Measurements from ENCODE around the gene KLF3. TPM values are rescaled to one million over a fixed set of nuclear protein-coding genes. Genes with fewer than 3 reads are reported as not detected.

KLF3 gene
- total and polyA plus RNA-seq, 2 of the 8 experiments (the other 6 are each of a cell fraction or from before 2014, with no cell fraction given): 8.0 to 14.9 TPM

GRCh38 chr4:38686682-38687081, 22.7 kb downstream of the KLF3 start:
- no peak overlapping the region for H4K5ac ChIP-seq (ENCODE audit: insufficient read length, low read depth, low read length)
- 85% methylated on average over 3 of the region's 3 CpGs; no CpG with 5 or more reads in 1 of the 2 experiments for WGBS, 2 experiments (ENCODE audit: extremely low coverage in 1 of 2, insufficient coverage in 1 of 2, insufficient read length in 1 of 2, insufficient replicate concordance in 2 of 2, low coverage in 1 of 2, low lambda C conversion rate in 2 of 2, missing lambda C conversion rate in 1 of 2)
- no peak overlapping the region for H3K56ac ChIP-seq (replicated peaks; ENCODE audit: insufficient read length, low read depth, low read length)
- no peaks in the 10 kb centered on the region for H3K9me3 ChIP-seq (ENCODE audit: insufficient read depth in 2 of 2, low read depth in 1 of 2, low read length in 1 of 2)
- no peak overlapping the region for H3K4me2 ChIP-seq (ENCODE audit: insufficient read depth in 1 of 2, low read depth in 2 of 2, low read length in 2 of 2)
- no peak overlapping the region for H3K4me3 ChIP-seq (ENCODE audit: extremely low read depth in 1 of 4, insufficient read depth in 2 of 4, low read depth in 3 of 4, low read length in 4 of 4)
- no peak overlapping the region for H3K27ac ChIP-seq (ENCODE audit: low read depth, low read length)
- no peak overlapping the region for H2BK120ac ChIP-seq (replicated peaks; ENCODE audit: low read depth, low read length)
- H2BK15ac ChIP-seq (ENCODE audit: low read length): no peak overlapping the region
- H4K20me1 ChIP-seq (replicated peaks in 1 of 2; ENCODE audit: control insufficient read depth in 1 of 2, insufficient read depth in 2 of 2, low read length in 2 of 2): peaks cover 0 to 9% of the 10 kb centered on the region in 2 experiments
- no peaks in the 10 kb centered on the region for H3K4me1 ChIP-seq (replicated peaks in 1 of 4; ENCODE audit: control insufficient read depth in 3 of 4, insufficient read depth in 4 of 4, low read length in 3 of 4)
- no peak overlapping the region for H2BK5ac ChIP-seq (ENCODE audit: low read depth, low read length)
- no peak overlapping the region for H4K8ac ChIP-seq (ENCODE audit: extremely low read depth, insufficient read depth, low read length)
- no peak overlapping the region for H3K9ac ChIP-seq (replicated peaks in 1 of 4; ENCODE audit: extremely low read depth in 1 of 4, low read depth in 3 of 4, low read length in 3 of 4)
- H2BK12ac ChIP-seq (ENCODE audit: low read depth, low read length): no peak overlapping the region
- POLR2A ChIA-PET (ENCODE audit: partially characterized antibody): no interaction called here
- H2AFZ ChIP-seq (ENCODE audit: low read length): no peak overlapping the region
- peaks cover 0 to 38% (median 30%) of the 10 kb centered on the region in 4 experiments; a peak in 7 of 8 replicates for H3K36me3 ChIP-seq (ENCODE audit: control insufficient read depth in 2 of 4, insufficient read depth in 4 of 4, low read length in 3 of 4)
- TF ChIP-seq SRF (IDR thresholded peaks at IDR 0.05; ENCODE audit: low read depth, low read length) (no peak), CHD2 (IDR thresholded peaks at IDR 0.05; ENCODE audit: low read length) (no peak), BRCA1 (IDR thresholded peaks at IDR 0.05; ENCODE audit: low read depth, low read length) (no peak), JUND (IDR thresholded peaks at IDR 0.05; ENCODE audit: low read length) (no peak), YY1 (IDR thresholded peaks at IDR 0.05; ENCODE audit: low read depth, low read length) (no peak), POLR2AphosphoS5 (IDR thresholded peaks at IDR 0.05; ENCODE audit: low read depth, low read length) (no peak), CBX8 (IDR thresholded peaks at IDR 0.05; ENCODE audit: borderline replicate concordance, low read depth, low read length) (no peak), SUZ12 (IDR thresholded peaks at IDR 0.05; ENCODE audit: low read length) (no peak), E2F6 (IDR thresholded peaks at IDR 0.05) (no peak), CREB1 (IDR thresholded peaks at IDR 0.05) (no peak)
- H3K14ac ChIP-seq (ENCODE audit: insufficient read length): no peak overlapping the region
- FAIRE-seq (no peak), DNase-seq (ENCODE audit: low read depth in 1 of 2, low spot score in 2 of 2) (no peak)
- no peak overlapping the region for H3K23ac ChIP-seq (ENCODE audit: insufficient read length)
- no peaks in the 10 kb centered on the region for H3K27me3 ChIP-seq (replicated peaks in 1 of 4; ENCODE audit: control insufficient read depth in 3 of 4, extremely low read depth in 1 of 4, insufficient read depth in 3 of 4, low read length in 3 of 4)
- CTCF ChIA-PET (ENCODE audit: partially characterized antibody): interaction anchor here (1.4 to 2.4 kb wide), 3 partner anchors 11 to 366 kb away, joined by 3 to 11 read pairs (median 8); no protein-coding TSS in a partner anchor
- H3K79me2 ChIP-seq (ENCODE audit: control insufficient read depth in 1 of 2, insufficient read depth in 2 of 2, low read length in 2 of 2): peaks cover 0 to 8% of the 10 kb centered on the region in 2 experiments; a peak in 2 of 4 replicates
- no peak overlapping the region for H2BK20ac ChIP-seq (ENCODE audit: low read length)
- no peak overlapping the region for H3K18ac ChIP-seq (ENCODE audit: extremely low read depth, low read length)
- H3K79me1 ChIP-seq (ENCODE audit: low read depth, low read length): no peaks in the 10 kb centered on the region; the same call in 1 of the 2 replicates
- no peak overlapping the region for H2AK5ac ChIP-seq (ENCODE audit: low read depth, low read length)
- H4K91ac ChIP-seq (replicated peaks; ENCODE audit: insufficient read length, low read length): no peak overlapping the region
- no peaks in the 10 kb centered on the region; the same call in 1 of the 2 replicates for H3K23me2 ChIP-seq (ENCODE audit: low read depth, low read length)
- H3K4ac ChIP-seq (replicated peaks; ENCODE audit: insufficient read length, low read depth, low read length): no peak overlapping the region
